Thyroid gland (tissue), 4 donors: ENCODE results near the gene ABHD12. TPM values are rescaled to one million over a fixed set of nuclear protein-coding genes. Genes with fewer than 3 reads are reported as not detected.
A peak's percentile ranks its signal among the peaks of the same experiment; 100 is the strongest.

ENCODE experiments used
- DNase-seq, 2 donors: peaks; one replicate each; pipeline ENCODE4 v3.0.0-alpha.2; 2019
- H3K27ac ChIP-seq, 3 donors: fragments of 200-600 bp; sonication (generic); 1 replicate in 2 of 3; 2 replicates in 1 of 3; pipeline ENCODE4 v1.5.1; 2016 to 2019; ENCODE audit warnings: mild to moderate bottlenecking in 1 of 3, moderate library complexity in 1 of 3
- H3K27me3 ChIP-seq: fragments of 200-600 bp; sonication (generic); one replicate; pipeline ENCODE4 v1.5.1; 2019
- H3K36me3 ChIP-seq, 2 donors: fragments of 200-600 bp; sonication (generic); one replicate each; pipeline ENCODE4 v1.5.1; 2016 to 2019
- H3K4me1 ChIP-seq, 2 donors: fragments of 200-600 bp; sonication (generic); one replicate each; pipeline ENCODE4 v1.5.1; 2017 to 2019
- H3K4me3 ChIP-seq, 3 donors: fragments of 200-600 bp; sonication (generic); replicated peaks in 1 of 3; 1 replicate in 2 of 3; 2 replicates in 1 of 3; pipeline ENCODE4 v1.5.1; 2016; ENCODE audit warnings: mild to moderate bottlenecking in 1 of 3
- H3K9me3 ChIP-seq: fragments of 200-600 bp; sonication (generic); one replicate; pipeline ENCODE4 v1.5.1; 2017
- CTCF ChIP-seq, 6 experiments: fragments of 200-600 bp in 3 of 6; fragments of 450-650 bp in 3 of 6; sonication (generic) in 3 of 6; IDR thresholded peaks; one replicate each; pipeline ENCODE4 v1.5.1; 2016 to 2019; ENCODE audit warnings: antibody characterized with exemption in 6 of 6, mild to moderate bottlenecking in 2 of 6, inconsistent platforms in 1 of 6, moderate library complexity in 1 of 6
- POLR2A ChIP-seq, 2 donors: fragments of 450-650 bp; IDR thresholded peaks; one replicate each; pipeline ENCODE4 v1.6.1; 2017; ENCODE audit warnings: antibody characterized with exemption in 2 of 2, mild to moderate bottlenecking in 2 of 2, moderate library complexity in 1 of 2
- WGBS, 2 donors: methylation state at CpG; one replicate each; pipeline ENCODE4 v1.1.5; 2017; 5-methylcytosine and 5-hydroxymethylcytosine counted together
- intact Hi-C: fragments of 100-400 bp; cut with DNase I; formaldehyde crosslinking; loops from one replicate; pipeline ENCODE4 v1.15.1; 2023
- total RNA-seq, 4 donors: library from RNA; depleted of rRNA; stranded (reverse); fragments of >200 nt; gene quantifications; one replicate each; pipeline ENCODE4 v1.2.3, GENCODE V29; 2016

ABHD12 gene
- total RNA-seq, 4 donors from 2014 or later, result 103 to 212 (median 179) TPM

- Histone ChIP-seq H3K27me3 (no peaks in the 10 kb centered on the region), H3K4me1 (peaks cover 18 to 23% of the 10 kb centered on the region in 2 donors), H3K4me3 (no peak overlapping the region), H3K9me3 (no peaks in the 10 kb centered on the region), H3K27ac (peak overlapping the region in 1 of 3 donors; percentile 4), H3K36me3 (no peaks in the 10 kb centered on the region)
- 86 to 94% methylated on average over 15 of the region's 15 CpGs for WGBS, 2 donors
- intact Hi-C loops, result no loop called here
- DNase-seq, result no peak
- TF ChIP-seq CTCF (IDR thresholded peaks at IDR 0.05) (no peak), POLR2A (IDR thresholded peaks at IDR 0.05) (no peak)
Observed at GRCh38 chr20:25353747-25354705, 36.6 kb downstream of the ABHD12 start.

- no peak for DNase-seq
- Histone ChIP-seq H3K36me3 (no peaks in the 10 kb centered on the region), H3K4me3 (no peak overlapping the region), H3K4me1 (peaks cover 18 to 23% of the 10 kb centered on the region in 2 donors), H3K27ac (no peak overlapping the region), H3K27me3 (no peaks in the 10 kb centered on the region), H3K9me3 (no peaks in the 10 kb centered on the region)
- TF ChIP-seq POLR2A (IDR thresholded peaks at IDR 0.05) (no peak), CTCF (IDR thresholded peaks at IDR 0.05) (no peak)
- WGBS, 2 donors, result 63 to 74% methylated on average over 3 of the region's 3 CpGs
- intact Hi-C loops, result no loop called here
Observed at GRCh38 chr20:25353353-25353746, 37.3 kb downstream of the ABHD12 start.

- TF ChIP-seq CTCF (IDR thresholded peaks at IDR 0.05) (no peak), POLR2A (IDR thresholded peaks at IDR 0.05) (no peak)
- WGBS, 2 donors, result 96 to 97% methylated on average over 3 of the region's 3 CpGs
- intact Hi-C loops, result no loop called here
Observed at GRCh38 chr20:25352746-25353145, 37.9 kb downstream of the ABHD12 start.

GRCh38 chr20:25351024-25351360, 39.6 kb downstream of the ABHD12 start:
- Histone ChIP-seq H3K9me3 (no peaks in the 10 kb centered on the region), H3K27ac (no peak overlapping the region), H3K27me3 (no peaks in the 10 kb centered on the region), H3K4me1 (peaks cover 12 to 16% of the 10 kb centered on the region in 2 donors), H3K36me3 (no peaks in the 10 kb centered on the region), H3K4me3 (no peak overlapping the region)
- TF ChIP-seq POLR2A (IDR thresholded peaks at IDR 0.05) (no peak), CTCF (IDR thresholded peaks at IDR 0.05) (no peak)
- intact Hi-C loops, result no loop called here
- DNase-seq, result no peak

More at GRCh38 chr20:25352746-25353145, 37.9 kb downstream of the ABHD12 start:
- peaks cover 18 to 23% of the 10 kb centered on the region in 2 donors for H3K4me1 ChIP-seq
- H3K27me3 ChIP-seq, result no peaks in the 10 kb centered on the region
- no peaks in the 10 kb centered on the region for H3K36me3 ChIP-seq
- no peaks in the 10 kb centered on the region for H3K9me3 ChIP-seq
- H3K4me3 ChIP-seq, result no peak overlapping the region
- H3K27ac ChIP-seq, result no peak overlapping the region
- no peak for DNase-seq

- no peaks in the 10 kb centered on the region for H3K9me3 ChIP-seq
- DNase-seq, result no peak
- no peaks in the 10 kb centered on the region for H3K36me3 ChIP-seq
- no peaks in the 10 kb centered on the region for H3K27me3 ChIP-seq
- no peaks in the 10 kb centered on the region for H3K4me1 ChIP-seq
- no peak overlapping the region for H3K27ac ChIP-seq
- H3K4me3 ChIP-seq, result no peak overlapping the region
- WGBS, 2 donors, result 94 to 97% methylated on average over 6 of the region's 6 CpGs
- TF ChIP-seq CTCF (IDR thresholded peaks at IDR 0.05) (no peak), POLR2A (IDR thresholded peaks at IDR 0.05) (no peak)
- intact Hi-C loops, result no loop called here
Observed at GRCh38 chr20:25346349-25346748, 44.3 kb downstream of the ABHD12 start.
